GM23338 (cell line): ENCODE results near the gene CPTP.

Experiments used
- CTCF ChIP-seq, 2 experiments: fragments of 200-600 bp in 1 of 2; sonication (generic) in 1 of 2; conservative IDR thresholded peaks; 2 replicates each; pipeline versions ENCODE4 v1.5.1 to v1.6.1; 2016 to 2017; ENCODE audit warnings: antibody characterized with exemption in 2 of 2, low read depth in 2 of 2, mild to moderate bottlenecking in 2 of 2, moderate library complexity in 1 of 2
- JUNB ChIP-seq: IDR thresholded peaks from one replicate; pipeline ENCODE4 v1.6.1; 2016; ENCODE audit warnings: antibody characterized with exemption; ENCODE audit not compliant: unreplicated experiment

GRCh38 chr1:1283821-1284220 lies 40.8 kb upstream of the CPTP start:
- no peak; a peak in 1 of 4 replicates for TF ChIP-seq CTCF (conservative IDR thresholded peaks at IDR 0.05; ENCODE audit: low read depth in 2 of 2)
- no peak for TF ChIP-seq JUNB
